ENCODE results near the gene CDK6. TPM values are rescaled to one million over a fixed set of nuclear protein-coding genes. Genes with fewer than 3 reads are reported as not detected.

The CDK6 gene
- total and polyA plus RNA-seq, 2 of the 8 experiments (the other 6 are each of a cell fraction or from before 2014, with no cell fraction given): 5.9 to 18.9 TPM

DNA sequence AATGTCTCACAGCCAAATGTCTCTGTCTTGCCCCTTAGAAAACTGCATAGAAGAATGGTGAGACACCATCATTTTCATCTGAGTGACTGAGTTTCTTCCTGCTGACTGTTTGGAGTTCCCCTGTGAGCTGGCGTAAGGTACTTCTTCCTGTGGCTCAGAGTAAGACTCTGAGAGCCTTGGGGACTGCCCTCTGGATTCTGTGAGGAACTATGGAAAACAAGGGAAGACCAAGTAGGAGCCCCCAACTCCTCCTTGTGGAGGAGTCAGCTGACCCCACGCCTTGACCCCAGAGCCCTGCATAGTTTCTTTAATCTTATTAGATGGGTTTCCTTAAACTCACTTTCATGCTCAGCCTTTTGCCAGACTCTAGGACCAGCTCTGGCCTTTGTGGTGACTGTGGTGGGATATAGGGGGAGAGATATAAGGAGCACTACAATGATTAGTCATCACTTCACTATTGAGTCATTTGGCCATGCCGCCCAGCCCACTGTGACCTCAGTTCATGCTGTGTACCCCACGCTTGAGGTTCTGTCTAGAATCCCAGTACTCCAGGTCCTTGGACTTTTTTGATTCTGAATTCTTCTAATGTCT is 194.4 kb downstream of the CDK6 start:
- no peaks in the 10 kb centered on the region for H3K9me3 ChIP-seq (ENCODE audit: insufficient read depth in 2 of 2, low read depth in 1 of 2, low read length in 1 of 2)
- no peak overlapping the region for H4K8ac ChIP-seq (ENCODE audit: extremely low read depth, insufficient read depth, low read length)
- FAIRE-seq: no peak
- H2AK5ac ChIP-seq (ENCODE audit: low read depth, low read length): no peak overlapping the region
- no peak overlapping the region for H4K91ac ChIP-seq (replicated peaks; ENCODE audit: insufficient read length, low read length)
- ChIA-PET CTCF (ENCODE audit: partially characterized antibody) (interaction anchor here (0.9 to 1.0 kb wide), 2 partner anchors 22 to 191 kb away, joined by 3 read pairs; no protein-coding TSS in a partner anchor), POLR2A (ENCODE audit: partially characterized antibody) (no interaction called here)
- H3K27me3 ChIP-seq (replicated peaks in 1 of 4; ENCODE audit: control insufficient read depth in 3 of 4, extremely low read depth in 1 of 4, insufficient read depth in 3 of 4, low read length in 3 of 4): no peaks in the 10 kb centered on the region
- H3K56ac ChIP-seq (replicated peaks; ENCODE audit: insufficient read length, low read depth, low read length): no peak overlapping the region
- no peak overlapping the region for H3K27ac ChIP-seq (ENCODE audit: low read depth, low read length)
- no peaks in the 10 kb centered on the region for H3K36me3 ChIP-seq (ENCODE audit: control insufficient read depth in 2 of 4, insufficient read depth in 4 of 4, low read length in 3 of 4)
- no peaks in the 10 kb centered on the region for H3K4me1 ChIP-seq (replicated peaks in 1 of 4; ENCODE audit: control insufficient read depth in 3 of 4, insufficient read depth in 4 of 4, low read length in 3 of 4)
- H3K79me2 ChIP-seq (ENCODE audit: control insufficient read depth in 1 of 2, insufficient read depth in 2 of 2, low read length in 2 of 2): no peaks in the 10 kb centered on the region
- no peaks in the 10 kb centered on the region for H3K23me2 ChIP-seq (ENCODE audit: low read depth, low read length)
- no peak for DNase-seq (ENCODE audit: low read depth in 1 of 2, low spot score in 2 of 2)
- no peak overlapping the region for H3K14ac ChIP-seq (ENCODE audit: insufficient read length)
- H2BK5ac ChIP-seq (ENCODE audit: low read depth, low read length): no peak overlapping the region
- no peak overlapping the region for H3K18ac ChIP-seq (ENCODE audit: extremely low read depth, low read length)
- no peak overlapping the region for H3K9ac ChIP-seq (replicated peaks in 1 of 4; ENCODE audit: extremely low read depth in 1 of 4, low read depth in 3 of 4, low read length in 3 of 4)
- no peaks in the 10 kb centered on the region for H3K79me1 ChIP-seq (ENCODE audit: low read depth, low read length)
- no peaks in the 10 kb centered on the region for H4K20me1 ChIP-seq (replicated peaks in 1 of 2; ENCODE audit: control insufficient read depth in 1 of 2, insufficient read depth in 2 of 2, low read length in 2 of 2)
- no peak overlapping the region for H2BK20ac ChIP-seq (ENCODE audit: low read length)
- no peak for TF ChIP-seq EZH2 (IDR thresholded peaks at IDR 0.05; ENCODE audit: low read depth, low read length, severe bottlenecking)
- no peak for TF ChIP-seq SUZ12 (IDR thresholded peaks at IDR 0.05; ENCODE audit: low read length)
- TF ChIP-seq YY1 (IDR thresholded peaks at IDR 0.05; ENCODE audit: low read depth, low read length): no peak
- TF ChIP-seq BCL11A (IDR thresholded peaks at IDR 0.05; ENCODE audit: low read depth in 2 of 2, low read length in 2 of 2): no peak
- no peak for TF ChIP-seq FOSL1 (IDR thresholded peaks at IDR 0.05; ENCODE audit: insufficient read depth, low read depth, low read length)
- TF ChIP-seq, protein P1, sequence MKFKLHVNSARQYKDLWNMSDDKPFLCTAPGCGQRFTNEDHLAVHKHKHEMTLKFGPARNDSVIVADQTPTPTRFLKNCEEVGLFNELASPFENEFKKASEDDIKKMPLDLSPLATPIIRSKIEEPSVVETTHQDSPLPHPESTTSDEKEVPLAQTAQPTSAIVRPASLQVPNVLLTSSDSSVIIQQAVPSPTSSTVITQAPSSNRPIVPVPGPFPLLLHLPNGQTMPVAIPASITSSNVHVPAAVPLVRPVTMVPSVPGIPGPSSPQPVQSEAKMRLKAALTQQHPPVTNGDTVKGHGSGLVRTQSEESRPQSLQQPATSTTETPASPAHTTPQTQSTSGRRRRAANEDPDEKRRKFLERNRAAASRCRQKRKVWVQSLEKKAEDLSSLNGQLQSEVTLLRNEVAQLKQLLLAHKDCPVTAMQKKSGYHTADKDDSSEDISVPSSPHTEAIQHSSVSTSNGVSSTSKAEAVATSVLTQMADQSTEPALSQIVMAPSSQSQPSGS (IDR thresholded peaks at IDR 0.05; ENCODE audit: low read length): no peak
- no peak for TF ChIP-seq SRF (IDR thresholded peaks at IDR 0.05; ENCODE audit: low read depth, low read length)
- no peak for TF ChIP-seq RBBP5 (IDR thresholded peaks at IDR 0.05; ENCODE audit: borderline replicate concordance, low read depth, low read length)
- TF ChIP-seq ASH2L (IDR thresholded peaks at IDR 0.05; ENCODE audit: low read length): no peak
- TF ChIP-seq NANOG (IDR thresholded peaks at IDR 0.05; ENCODE audit: insufficient read depth, low read depth, low read length, poor library complexity, severe bottlenecking): no peak
- no peak for TF ChIP-seq HDAC2 (IDR thresholded peaks at IDR 0.05; ENCODE audit: borderline replicate concordance in 1 of 2, low read depth in 2 of 2, low read length in 2 of 2)
- TF ChIP-seq JUND (IDR thresholded peaks at IDR 0.05; ENCODE audit: low read length): no peak
- no peak overlapping the region for H3K4me3 ChIP-seq (ENCODE audit: extremely low read depth in 1 of 4, insufficient read depth in 2 of 4, low read depth in 3 of 4, low read length in 4 of 4)
- H3K23ac ChIP-seq (ENCODE audit: insufficient read length): no peak overlapping the region
- H3K4me2 ChIP-seq (ENCODE audit: insufficient read depth in 1 of 2, low read depth in 2 of 2, low read length in 2 of 2): no peak overlapping the region
- no peak overlapping the region for H2BK15ac ChIP-seq (ENCODE audit: low read length)
- no peak overlapping the region for H4K5ac ChIP-seq (ENCODE audit: insufficient read length, low read depth, low read length)
- H2BK120ac ChIP-seq (replicated peaks; ENCODE audit: low read depth, low read length): no peak overlapping the region
- no peak overlapping the region for H2BK12ac ChIP-seq (ENCODE audit: low read depth, low read length)
- 90% methylated on average over 4 of the region's 4 CpGs; no CpG with 5 or more reads in 1 of the 2 experiments for WGBS, 2 experiments (ENCODE audit: extremely low coverage in 1 of 2, insufficient coverage in 1 of 2, insufficient read length in 1 of 2, insufficient replicate concordance in 2 of 2, low coverage in 1 of 2, low lambda C conversion rate in 2 of 2, missing lambda C conversion rate in 1 of 2)
- H3K4ac ChIP-seq (replicated peaks; ENCODE audit: insufficient read length, low read depth, low read length): no peak overlapping the region
- H2AFZ ChIP-seq (ENCODE audit: low read length): no peak overlapping the region

Data from H1 (cell line).